ENCODE measurements around the gene TRPV3.

The TRPV3 gene

GRCh38 chr17:3511852-3512504, 45.6 kb downstream of the TRPV3 start:
- TF ChIP-seq GATA1 (IDR thresholded peaks at IDR 0.05; ENCODE audit: low read depth, low read length) (no peak), POLR2A (IDR thresholded peaks at IDR 0.05; ENCODE audit: low read length) (no peak)
- DNase-seq = no peak

- TF ChIP-seq GATA1 (IDR thresholded peaks at IDR 0.05; ENCODE audit: low read depth, low read length) = no peak
- TF ChIP-seq POLR2A (IDR thresholded peaks at IDR 0.05; ENCODE audit: low read length) = no peak
- DNase-seq = no peak
These were observed 47.5 kb downstream of the TRPV3 start for GRCh38 chr17:3510090-3510489.

- no peak for DNase-seq
- TF ChIP-seq GATA1 (IDR thresholded peaks at IDR 0.05; ENCODE audit: low read depth, low read length) (no peak), POLR2A (IDR thresholded peaks at IDR 0.05; ENCODE audit: low read length) (no peak)
These were observed 49.7 kb downstream of the TRPV3 start for GRCh38 chr17:3507869-3508268.

- DNase-seq = no peak
- TF ChIP-seq GATA1 (IDR thresholded peaks at IDR 0.05; ENCODE audit: low read depth, low read length) (no peak), POLR2A (IDR thresholded peaks at IDR 0.05; ENCODE audit: low read length) (no peak)
These were observed 50.5 kb downstream of the TRPV3 start for GRCh38 chr17:3507071-3507470.

- no peak for DNase-seq
- TF ChIP-seq GATA1 (IDR thresholded peaks at IDR 0.05; ENCODE audit: low read depth, low read length) (no peak), POLR2A (IDR thresholded peaks at IDR 0.05; ENCODE audit: low read length) (no peak)
These were observed 51.6 kb downstream of the TRPV3 start for GRCh38 chr17:3506054-3506453.

- no peak for DNase-seq
- TF ChIP-seq GATA1 (IDR thresholded peaks at IDR 0.05; ENCODE audit: low read depth, low read length) (no peak), POLR2A (IDR thresholded peaks at IDR 0.05; ENCODE audit: low read length) (no peak)
These were observed 52.6 kb downstream of the TRPV3 start for GRCh38 chr17:3505008-3505407.

GRCh38 chr17:3503285-3503684, 54.3 kb downstream of the TRPV3 start:
- DNase-seq = no peak
- TF ChIP-seq GATA1 (IDR thresholded peaks at IDR 0.05; ENCODE audit: low read depth, low read length) = no peak
- TF ChIP-seq POLR2A (IDR thresholded peaks at IDR 0.05; ENCODE audit: low read length) = no peak

- TF ChIP-seq GATA1 (IDR thresholded peaks at IDR 0.05; ENCODE audit: low read depth, low read length) = no peak
- TF ChIP-seq POLR2A (IDR thresholded peaks at IDR 0.05; ENCODE audit: low read length) = no peak
- DNase-seq = no peak
These were observed 55.1 kb downstream of the TRPV3 start for GRCh38 chr17:3502466-3502865.

- TF ChIP-seq POLR2A (IDR thresholded peaks at IDR 0.05; ENCODE audit: low read length) (no peak), GATA1 (IDR thresholded peaks at IDR 0.05; ENCODE audit: low read depth, low read length) (no peak)
- no peak for DNase-seq
These were observed 56.3 kb downstream of the TRPV3 start for GRCh38 chr17:3501344-3501743.

- TF ChIP-seq POLR2A (IDR thresholded peaks at IDR 0.05; ENCODE audit: low read length) (no peak), GATA1 (IDR thresholded peaks at IDR 0.05; ENCODE audit: low read depth, low read length) (no peak)
- no peak for DNase-seq
These were observed 60.5 kb downstream of the TRPV3 start for GRCh38 chr17:3497101-3497500.

GRCh38 chr17:3485481-3486068, 72.0 kb downstream of the TRPV3 start:
- TF ChIP-seq POLR2A (IDR thresholded peaks at IDR 0.05; ENCODE audit: low read length) = no peak
- TF ChIP-seq GATA1 (IDR thresholded peaks at IDR 0.05; ENCODE audit: low read depth, low read length) = no peak
- no peak for DNase-seq

- DNase-seq = no peak
- TF ChIP-seq GATA1 (IDR thresholded peaks at IDR 0.05; ENCODE audit: low read depth, low read length) = no peak
- no peak for TF ChIP-seq POLR2A (IDR thresholded peaks at IDR 0.05; ENCODE audit: low read length)
These were observed 74.8 kb downstream of the TRPV3 start for GRCh38 chr17:3482852-3483251.

- TF ChIP-seq POLR2A (IDR thresholded peaks at IDR 0.05; ENCODE audit: low read length) (no peak), GATA1 (IDR thresholded peaks at IDR 0.05; ENCODE audit: low read depth, low read length) (no peak)
- DNase-seq = no peak
These were observed 77.6 kb downstream of the TRPV3 start for GRCh38 chr17:3479988-3480387.

GRCh38 chr17:3475812-3476610, 81.6 kb downstream of the TRPV3 start, which contains the start of gene ASPA:
ASPA (plus strand) TSS chr17:3475997; CDS start chr17:3476160, 163 bp downstream.
- no peak for TF ChIP-seq GATA1 (IDR thresholded peaks at IDR 0.05; ENCODE audit: low read depth, low read length)
- DNase-seq = no peak
